ENCODE results near the gene OR51B6.

GRCh38 chr11:5304046-5304445, 47.3 kb upstream of the OR51B6 start:
- TF ChIP-seq, protein P1, sequence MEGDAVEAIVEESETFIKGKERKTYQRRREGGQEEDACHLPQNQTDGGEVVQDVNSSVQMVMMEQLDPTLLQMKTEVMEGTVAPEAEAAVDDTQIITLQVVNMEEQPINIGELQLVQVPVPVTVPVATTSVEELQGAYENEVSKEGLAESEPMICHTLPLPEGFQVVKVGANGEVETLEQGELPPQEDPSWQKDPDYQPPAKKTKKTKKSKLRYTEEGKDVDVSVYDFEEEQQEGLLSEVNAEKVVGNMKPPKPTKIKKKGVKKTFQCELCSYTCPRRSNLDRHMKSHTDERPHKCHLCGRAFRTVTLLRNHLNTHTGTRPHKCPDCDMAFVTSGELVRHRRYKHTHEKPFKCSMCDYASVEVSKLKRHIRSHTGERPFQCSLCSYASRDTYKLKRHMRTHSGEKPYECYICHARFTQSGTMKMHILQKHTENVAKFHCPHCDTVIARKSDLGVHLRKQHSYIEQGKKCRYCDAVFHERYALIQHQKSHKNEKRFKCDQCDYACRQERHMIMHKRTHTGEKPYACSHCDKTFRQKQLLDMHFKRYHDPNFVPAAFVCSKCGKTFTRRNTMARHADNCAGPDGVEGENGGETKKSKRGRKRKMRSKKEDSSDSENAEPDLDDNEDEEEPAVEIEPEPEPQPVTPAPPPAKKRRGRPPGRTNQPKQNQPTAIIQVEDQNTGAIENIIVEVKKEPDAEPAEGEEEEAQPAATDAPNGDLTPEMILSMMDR (IDR thresholded peaks at IDR 0.05; ENCODE audit: low read depth, low read length) = no peak
- TF ChIP-seq POLR2A (IDR thresholded peaks at IDR 0.05; ENCODE audit: extremely low read depth, insufficient read length) = no peak
